ENCODE results near the gene ST3GAL3. TPM values are rescaled to one million over a fixed set of nuclear protein-coding genes. Genes with fewer than 3 reads are reported as not detected.

The ST3GAL3 gene
- total RNA-seq, 2 donors from 2014 or later, result 13.8 to 35.0 TPM

- Histone ChIP-seq H3K36me3 (no peaks in the 10 kb centered on the region), H3K4me1 (replicated peaks) (no peaks in the 10 kb centered on the region), H3K9me3 (no peaks in the 10 kb centered on the region), H3K27ac (no peak overlapping the region), H3K4me3 (no peak overlapping the region), H3K27me3 (replicated peaks; ENCODE audit: insufficient read depth) (no peaks in the 10 kb centered on the region)
- TF ChIP-seq POLR2A (IDR thresholded peaks at IDR 0.05) (no peak), POLR2AphosphoS5 (IDR thresholded peaks at IDR 0.05) (no peak), CTCF (IDR thresholded peaks at IDR 0.05) (no peak)
- intact Hi-C loops (cut with DNase I), result no loop called here
- no peak for DNase-seq (ENCODE audit: low spot score)
Measured at GRCh38 chr1:43768168-43768567, 60.8 kb downstream of the ST3GAL3 start.

GRCh38 chr1:43769350-43769908 lies 62.1 kb downstream of the ST3GAL3 start:
- H3K27ac ChIP-seq, result no peak overlapping the region
- H3K36me3 ChIP-seq, result no peaks in the 10 kb centered on the region
- intact Hi-C loops (cut with DNase I), result no loop called here
- no peaks in the 10 kb centered on the region for H3K9me3 ChIP-seq
- no peak overlapping the region for H3K4me3 ChIP-seq
- no peaks in the 10 kb centered on the region for H3K27me3 ChIP-seq (replicated peaks; ENCODE audit: insufficient read depth)
- DNase-seq (ENCODE audit: low spot score), result no peak
- H3K4me1 ChIP-seq (replicated peaks), result no peaks in the 10 kb centered on the region
- WGBS, result 81% methylated on average over 4 of the region's 4 CpGs
- TF ChIP-seq POLR2A (IDR thresholded peaks at IDR 0.05), result no peak
- TF ChIP-seq POLR2AphosphoS5 (IDR thresholded peaks at IDR 0.05), result no peak
- no peak for TF ChIP-seq CTCF (IDR thresholded peaks at IDR 0.05)

DNA sequence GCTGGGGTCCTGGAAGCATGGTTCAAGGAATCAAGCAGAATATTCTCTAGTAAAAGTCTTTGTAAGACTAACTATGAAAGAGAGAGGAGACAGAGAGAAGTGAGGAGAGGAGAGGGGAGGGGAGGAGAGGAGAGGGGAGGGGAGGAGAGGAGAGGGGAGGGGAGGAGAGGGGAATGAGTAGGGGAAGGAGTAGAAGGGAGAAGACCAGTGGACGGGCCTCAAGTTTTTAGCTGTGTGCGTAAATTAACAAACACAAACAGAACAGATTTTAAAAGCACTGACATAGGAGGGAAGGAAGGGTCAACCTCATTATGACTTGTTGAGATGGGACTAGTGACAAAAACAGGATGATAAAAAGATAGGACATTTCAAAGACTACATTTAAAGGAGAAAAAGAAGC lies 62.8 kb downstream of the ST3GAL3 start:
- no peaks in the 10 kb centered on the region for H3K9me3 ChIP-seq
- no peaks in the 10 kb centered on the region for H3K4me1 ChIP-seq (replicated peaks)
- H3K27ac ChIP-seq, result no peak overlapping the region
- H3K36me3 ChIP-seq, result no peaks in the 10 kb centered on the region
- H3K27me3 ChIP-seq (replicated peaks; ENCODE audit: insufficient read depth), result no peaks in the 10 kb centered on the region
- no peak overlapping the region for H3K4me3 ChIP-seq
- no peak for TF ChIP-seq CTCF (IDR thresholded peaks at IDR 0.05)
- TF ChIP-seq POLR2AphosphoS5 (IDR thresholded peaks at IDR 0.05), result no peak
- TF ChIP-seq POLR2A (IDR thresholded peaks at IDR 0.05), result no peak
- intact Hi-C loops (cut with DNase I), result no loop called here
- 72% methylated on average over 2 of the region's 2 CpGs for WGBS
- DNase-seq (ENCODE audit: low spot score), result no peak

GRCh38 chr1:43772978-43773377 lies 65.6 kb downstream of the ST3GAL3 start:
- no peaks in the 10 kb centered on the region for H3K4me1 ChIP-seq (replicated peaks)
- no peak overlapping the region for H3K4me3 ChIP-seq
- H3K27me3 ChIP-seq (replicated peaks; ENCODE audit: insufficient read depth), result no peaks in the 10 kb centered on the region
- H3K36me3 ChIP-seq, result no peaks in the 10 kb centered on the region
- no peak for DNase-seq (ENCODE audit: low spot score)
- intact Hi-C loops (cut with DNase I), result no loop called here
- no peak overlapping the region for H3K27ac ChIP-seq
- TF ChIP-seq POLR2A (IDR thresholded peaks at IDR 0.05) (no peak), POLR2AphosphoS5 (IDR thresholded peaks at IDR 0.05) (no peak), CTCF (IDR thresholded peaks at IDR 0.05) (no peak)
- H3K9me3 ChIP-seq, result no peaks in the 10 kb centered on the region
- 95% methylated on average over 5 of the region's 5 CpGs for WGBS

GRCh38 chr1:43773821-43774220 lies 66.5 kb downstream of the ST3GAL3 start:
- Histone ChIP-seq H3K27ac (no peak overlapping the region), H3K4me1 (replicated peaks) (no peaks in the 10 kb centered on the region), H3K9me3 (no peaks in the 10 kb centered on the region), H3K27me3 (replicated peaks; ENCODE audit: insufficient read depth) (no peaks in the 10 kb centered on the region), H3K4me3 (no peak overlapping the region), H3K36me3 (no peaks in the 10 kb centered on the region)
- DNase-seq (ENCODE audit: low spot score), result no peak
- no peak for TF ChIP-seq POLR2A (IDR thresholded peaks at IDR 0.05)
- no peak for TF ChIP-seq CTCF (IDR thresholded peaks at IDR 0.05)
- no peak for TF ChIP-seq POLR2AphosphoS5 (IDR thresholded peaks at IDR 0.05)
- intact Hi-C loops (cut with DNase I), result no loop called here

Measured in prostate gland (tissue), 2 donors.